ENCODE data around the gene IGFBP3. TPM values are rescaled to one million over a fixed set of nuclear protein-coding genes. Genes with fewer than 3 reads are reported as not detected.

IGFBP3 gene
- total RNA-seq, 1 experiment from 2014 or later: 237 TPM

DNA sequence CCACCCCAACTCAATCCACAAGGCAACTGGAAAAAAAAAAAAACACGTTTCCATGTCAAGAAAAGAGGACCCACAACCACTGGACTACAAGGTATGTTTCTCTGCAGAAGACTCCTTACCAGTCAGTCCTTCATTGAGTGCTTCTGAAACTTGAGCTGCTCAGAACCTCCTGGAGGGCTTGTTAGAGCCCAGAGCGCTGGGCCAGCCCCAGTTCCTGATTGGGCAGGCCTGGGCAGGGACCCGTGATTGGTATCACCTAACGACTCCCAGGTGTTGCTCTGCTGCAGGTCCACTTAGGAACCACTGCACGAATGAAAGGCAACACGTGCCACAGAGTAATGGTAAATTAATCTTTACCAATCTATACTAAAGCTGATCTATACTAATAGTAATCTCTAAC lies 47.7 kb downstream of the IGFBP3 start:
- POLR2A ChIA-PET (ENCODE audit: unreplicated experiment): no interaction called here

GRCh38 chr7:45873035-45873354 lies 48.1 kb downstream of the IGFBP3 start, which contains the start of gene CCDC201:
Gene CCDC201 (minus strand): TSS chr7:45873082. CDS start chr7:45873007, 75 bp downstream.
- no peak within 1 kb of the TSS for H3K4me2 ChIP-seq
- BruUV-seq (replicated peaks): no TSS peak

More for the DNA sequence above, 47.7 kb downstream of the IGFBP3 start:
- peaks cover 9% of the 10 kb centered on the region; the same call in 1 of the 2 replicates for H3K9me3 ChIP-seq (ENCODE audit: insufficient read depth, low read depth)
- no peaks in the 10 kb centered on the region for H3K9me2 ChIP-seq (ENCODE audit: insufficient read depth)
- H4K20me1 ChIP-seq (ENCODE audit: insufficient read depth): no peaks in the 10 kb centered on the region
- H3F3A ChIP-seq (ENCODE audit: insufficient read depth, low read depth): peaks cover 21% of the 10 kb centered on the region; the same call in 1 of the 2 replicates
- H2AFZ ChIP-seq: no peak overlapping the region
- no peaks in the 10 kb centered on the region for H3K27me3 ChIP-seq (ENCODE audit: insufficient read depth, low read depth)
- peak in 1 of 2 experiments; percentile 8 for DNase-seq
- peaks cover 35% of the 10 kb centered on the region for H3K4me1 ChIP-seq (replicated peaks; ENCODE audit: insufficient read depth)
- H3K79me2 ChIP-seq (ENCODE audit: low read depth): no peaks in the 10 kb centered on the region
- no peaks in the 10 kb centered on the region for H3K36me3 ChIP-seq (ENCODE audit: low read depth)
- TF ChIP-seq, protein P1, sequence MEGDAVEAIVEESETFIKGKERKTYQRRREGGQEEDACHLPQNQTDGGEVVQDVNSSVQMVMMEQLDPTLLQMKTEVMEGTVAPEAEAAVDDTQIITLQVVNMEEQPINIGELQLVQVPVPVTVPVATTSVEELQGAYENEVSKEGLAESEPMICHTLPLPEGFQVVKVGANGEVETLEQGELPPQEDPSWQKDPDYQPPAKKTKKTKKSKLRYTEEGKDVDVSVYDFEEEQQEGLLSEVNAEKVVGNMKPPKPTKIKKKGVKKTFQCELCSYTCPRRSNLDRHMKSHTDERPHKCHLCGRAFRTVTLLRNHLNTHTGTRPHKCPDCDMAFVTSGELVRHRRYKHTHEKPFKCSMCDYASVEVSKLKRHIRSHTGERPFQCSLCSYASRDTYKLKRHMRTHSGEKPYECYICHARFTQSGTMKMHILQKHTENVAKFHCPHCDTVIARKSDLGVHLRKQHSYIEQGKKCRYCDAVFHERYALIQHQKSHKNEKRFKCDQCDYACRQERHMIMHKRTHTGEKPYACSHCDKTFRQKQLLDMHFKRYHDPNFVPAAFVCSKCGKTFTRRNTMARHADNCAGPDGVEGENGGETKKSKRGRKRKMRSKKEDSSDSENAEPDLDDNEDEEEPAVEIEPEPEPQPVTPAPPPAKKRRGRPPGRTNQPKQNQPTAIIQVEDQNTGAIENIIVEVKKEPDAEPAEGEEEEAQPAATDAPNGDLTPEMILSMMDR (conservative IDR thresholded peaks at IDR 0.05): no peak
- no peak for TF ChIP-seq EZH2 (IDR thresholded peaks at IDR 0.05; ENCODE audit: low read depth)
- no TSS peak for BruUV-seq (replicated peaks)
- intact Hi-C loops (cut with micrococcal nuclease; ENCODE audit: unreplicated experiment): loop anchor here (2.0 kb wide), 1 partner anchor 49 kb away; no protein-coding TSS in a partner anchor
- H3K4me3 ChIP-seq: no peak overlapping the region
- H3K4me2 ChIP-seq: no peak overlapping the region
- H3K27ac ChIP-seq: no peak overlapping the region
- CTCF ChIA-PET: interaction anchor here (0.7 kb wide), 2 partner anchors 914 to 982 kb away, joined by 5 read pairs; no protein-coding TSS in a partner anchor

GRCh38 chr7:45872116-45873034 lies 48.7 kb downstream of the IGFBP3 start:
- no peak overlapping the region for H2AFZ ChIP-seq

More at GRCh38 chr7:45873035-45873354, 48.1 kb downstream of the IGFBP3 start, which contains the start of gene CCDC201:
- no peaks in the 10 kb centered on the region for H3K79me2 ChIP-seq (ENCODE audit: low read depth)
- no peak within 1 kb of the TSS for H2AFZ ChIP-seq
- H3K9me2 ChIP-seq (ENCODE audit: insufficient read depth): no peaks in the 10 kb centered on the region
- ChIA-PET CTCF (interaction anchor here (0.7 kb wide), 1 partner anchor 914 kb away, joined by 5 read pairs; no protein-coding TSS in a partner anchor), POLR2A (ENCODE audit: unreplicated experiment) (no interaction called here)
- no peaks in the 10 kb centered on the region for H3K36me3 ChIP-seq (ENCODE audit: low read depth)
- peaks cover 21% of the 10 kb centered on the region; the same call in 1 of the 2 replicates for H3F3A ChIP-seq (ENCODE audit: insufficient read depth, low read depth)
- intact Hi-C loops (cut with micrococcal nuclease; ENCODE audit: unreplicated experiment): loop anchor here (2.0 kb wide), 1 partner anchor 50 kb away; no protein-coding TSS in a partner anchor
- no peak within 1 kb of the TSS for H3K27ac ChIP-seq
- no peak for DNase-seq
- no peaks in the 10 kb centered on the region for H3K27me3 ChIP-seq (ENCODE audit: insufficient read depth, low read depth)
- no peaks in the 10 kb centered on the region for H4K20me1 ChIP-seq (ENCODE audit: insufficient read depth)
- H3K4me1 ChIP-seq (replicated peaks; ENCODE audit: insufficient read depth): peaks cover 37% of the 10 kb centered on the region
- no peak for TF ChIP-seq EZH2 (IDR thresholded peaks at IDR 0.05; ENCODE audit: low read depth)
- TF ChIP-seq, protein P1 (conservative IDR thresholded peaks at IDR 0.05): no peak
- peaks cover 5% of the 10 kb centered on the region; the same call in 1 of the 2 replicates for H3K9me3 ChIP-seq (ENCODE audit: insufficient read depth, low read depth)
- no peak within 1 kb of the TSS for H3K4me3 ChIP-seq

More at GRCh38 chr7:45872116-45873034, 48.7 kb downstream of the IGFBP3 start:
- ChIA-PET CTCF (interaction anchor here (0.6 to 1.0 kb wide), 2 partner anchors 51 to 1574 kb away, joined by 3 to 5 read pairs; no protein-coding TSS in a partner anchor), POLR2A (ENCODE audit: unreplicated experiment) (no interaction called here)
- Histone ChIP-seq H3K79me2 (ENCODE audit: low read depth) (no peaks in the 10 kb centered on the region), H3K9me2 (ENCODE audit: insufficient read depth) (no peaks in the 10 kb centered on the region), H3K9me3 (ENCODE audit: insufficient read depth, low read depth) (no peaks in the 10 kb centered on the region; the same call in 1 of the 2 replicates), H3K27me3 (ENCODE audit: insufficient read depth, low read depth) (no peaks in the 10 kb centered on the region), H4K20me1 (ENCODE audit: insufficient read depth) (no peaks in the 10 kb centered on the region), H3K36me3 (ENCODE audit: low read depth) (no peaks in the 10 kb centered on the region), H3K4me3 (no peak overlapping the region), H3K4me1 (replicated peaks; ENCODE audit: insufficient read depth) (peaks cover 37% of the 10 kb centered on the region), H3K4me2 (no peak overlapping the region), H3K27ac (no peak overlapping the region), H3F3A (ENCODE audit: insufficient read depth, low read depth) (peaks cover 21% of the 10 kb centered on the region; the same call in 1 of the 2 replicates)
- intact Hi-C loops (cut with micrococcal nuclease; ENCODE audit: unreplicated experiment): loop anchor here (2.0 kb wide), 1 partner anchor 50 kb away; no protein-coding TSS in a partner anchor
- no TSS peak for BruUV-seq (replicated peaks)
- TF ChIP-seq EZH2 (IDR thresholded peaks at IDR 0.05; ENCODE audit: low read depth): no peak
- TF ChIP-seq, protein P1 (conservative IDR thresholded peaks at IDR 0.05): peak; percentile 76
- DNase-seq: peak; percentile 35 to 49
